GM12873 (cell line): Measurements from ENCODE around the gene ZNF627.

Experiments used
- TF ChIP-seq, protein P1 (sequence below): IDR thresholded peaks from 2 replicates; pipeline ENCODE4 v1.5.1; 2012; ENCODE audit warnings: low read depth, mild to moderate bottlenecking, moderate library complexity, low read length, control low read depth; ENCODE audit not compliant: insufficient read depth; ENCODE audit errors: missing control alignments

Gene ZNF627

DNA sequence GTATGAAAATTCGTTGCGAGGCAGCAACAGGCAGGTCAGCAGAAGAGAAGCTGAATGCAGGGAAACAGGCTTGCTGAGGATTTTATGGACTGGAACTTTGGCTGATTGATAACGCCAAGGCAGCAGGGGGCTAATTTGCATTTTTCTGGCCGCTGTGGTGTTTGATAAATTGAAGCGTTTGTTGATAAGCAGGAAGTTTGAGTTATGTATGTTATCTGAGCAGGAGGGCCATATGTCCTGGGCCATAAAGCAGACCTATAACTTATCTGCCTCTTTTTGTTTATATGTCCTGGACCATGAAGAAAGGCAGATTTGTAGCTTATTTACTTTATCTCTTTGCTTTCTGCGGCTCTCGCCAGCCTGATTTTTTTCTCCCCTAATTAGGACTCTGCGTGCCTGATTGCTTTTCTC, 65.9 kb downstream of the ZNF627 start:
- TF ChIP-seq, protein P1, sequence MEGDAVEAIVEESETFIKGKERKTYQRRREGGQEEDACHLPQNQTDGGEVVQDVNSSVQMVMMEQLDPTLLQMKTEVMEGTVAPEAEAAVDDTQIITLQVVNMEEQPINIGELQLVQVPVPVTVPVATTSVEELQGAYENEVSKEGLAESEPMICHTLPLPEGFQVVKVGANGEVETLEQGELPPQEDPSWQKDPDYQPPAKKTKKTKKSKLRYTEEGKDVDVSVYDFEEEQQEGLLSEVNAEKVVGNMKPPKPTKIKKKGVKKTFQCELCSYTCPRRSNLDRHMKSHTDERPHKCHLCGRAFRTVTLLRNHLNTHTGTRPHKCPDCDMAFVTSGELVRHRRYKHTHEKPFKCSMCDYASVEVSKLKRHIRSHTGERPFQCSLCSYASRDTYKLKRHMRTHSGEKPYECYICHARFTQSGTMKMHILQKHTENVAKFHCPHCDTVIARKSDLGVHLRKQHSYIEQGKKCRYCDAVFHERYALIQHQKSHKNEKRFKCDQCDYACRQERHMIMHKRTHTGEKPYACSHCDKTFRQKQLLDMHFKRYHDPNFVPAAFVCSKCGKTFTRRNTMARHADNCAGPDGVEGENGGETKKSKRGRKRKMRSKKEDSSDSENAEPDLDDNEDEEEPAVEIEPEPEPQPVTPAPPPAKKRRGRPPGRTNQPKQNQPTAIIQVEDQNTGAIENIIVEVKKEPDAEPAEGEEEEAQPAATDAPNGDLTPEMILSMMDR = no peak
